Parathyroid adenoma (tissue), 2 donors: Measurements from ENCODE around the gene GLIS1.

Source experiments
- H2AFZ ChIP-seq: fragments of 300-600 bp; sonication (generic); one replicate; pipeline ENCODE4 v1.7.0; 2017; ENCODE audit warnings: antibody characterized with exemption, mild to moderate bottlenecking
- H3K27ac ChIP-seq: fragments of 300-600 bp; sonication (generic); one replicate; pipeline ENCODE4 v1.7.0; 2017
- H3K27me3 ChIP-seq: fragments of 300-600 bp; sonication (generic); one replicate; pipeline ENCODE4 v1.7.0; 2017; ENCODE audit warnings: low read length; ENCODE audit not compliant: control insufficient read depth, insufficient read depth
- H3K36me3 ChIP-seq: fragments of 300-600 bp; sonication (generic); one replicate; pipeline ENCODE4 v1.7.0; 2017; ENCODE audit warnings: low read length; ENCODE audit not compliant: control insufficient read depth, insufficient read depth
- H3K4me1 ChIP-seq: fragments of 300-600 bp; sonication (generic); one replicate; pipeline ENCODE4 v1.7.0; 2017; ENCODE audit warnings: control low read depth
- H3K4me2 ChIP-seq: fragments of 300-600 bp; sonication (generic); one replicate; pipeline ENCODE4 v1.7.0; 2017; ENCODE audit warnings: low read length
- H3K4me3 ChIP-seq: fragments of 300-600 bp; sonication (generic); one replicate; pipeline ENCODE4 v1.7.0; 2017; ENCODE audit warnings: low read depth, low read length
- H3K79me2 ChIP-seq: fragments of 300-600 bp; sonication (generic); one replicate; pipeline ENCODE4 v1.7.0; 2017; ENCODE audit warnings: control low read depth
- H3K9ac ChIP-seq: fragments of 300-600 bp; sonication (generic); one replicate; pipeline ENCODE4 v1.7.0; 2017; ENCODE audit warnings: mild to moderate bottlenecking
- H3K9me3 ChIP-seq: fragments of 300-600 bp; sonication (generic); one replicate; pipeline ENCODE4 v1.7.0; 2017; ENCODE audit warnings: low read length; ENCODE audit not compliant: control insufficient read depth
- CTCF ChIP-seq: fragments of 300-600 bp; sonication (generic); IDR thresholded peaks from one replicate; pipeline ENCODE4 v1.7.0; 2017; ENCODE audit warnings: antibody characterized with exemption, mild to moderate bottlenecking
- donor health status: primary hyperparathyroidism.

The GLIS1 gene

GRCh38 chr1:53586765-53587164 lies 152.2 kb downstream of the GLIS1 start:
- Histone ChIP-seq H3K4me1 (no peaks in the 10 kb centered on the region), H3K9ac (no peak overlapping the region), H2AFZ (no peak overlapping the region), H3K27me3 (no peaks in the 10 kb centered on the region), H3K27ac (no peak overlapping the region), H3K36me3 (no peaks in the 10 kb centered on the region), H3K79me2 (no peaks in the 10 kb centered on the region), H3K9me3 (no peaks in the 10 kb centered on the region), H3K4me2 (no peak overlapping the region), H3K4me3 (no peak overlapping the region)
- no peak for TF ChIP-seq CTCF

- no peaks in the 10 kb centered on the region for H3K36me3 ChIP-seq
- no peaks in the 10 kb centered on the region for H3K4me1 ChIP-seq
- H3K9ac ChIP-seq = no peak overlapping the region
- no peak for TF ChIP-seq CTCF
- no peak overlapping the region for H2AFZ ChIP-seq
- no peak overlapping the region for H3K4me2 ChIP-seq
- H3K27me3 ChIP-seq = no peaks in the 10 kb centered on the region
- H3K4me3 ChIP-seq = no peak overlapping the region
- H3K9me3 ChIP-seq = no peaks in the 10 kb centered on the region
- no peaks in the 10 kb centered on the region for H3K79me2 ChIP-seq
- H3K27ac ChIP-seq = no peak overlapping the region
These were observed 153.4 kb downstream of the GLIS1 start for GRCh38 chr1:53585565-53585964.

DNA sequence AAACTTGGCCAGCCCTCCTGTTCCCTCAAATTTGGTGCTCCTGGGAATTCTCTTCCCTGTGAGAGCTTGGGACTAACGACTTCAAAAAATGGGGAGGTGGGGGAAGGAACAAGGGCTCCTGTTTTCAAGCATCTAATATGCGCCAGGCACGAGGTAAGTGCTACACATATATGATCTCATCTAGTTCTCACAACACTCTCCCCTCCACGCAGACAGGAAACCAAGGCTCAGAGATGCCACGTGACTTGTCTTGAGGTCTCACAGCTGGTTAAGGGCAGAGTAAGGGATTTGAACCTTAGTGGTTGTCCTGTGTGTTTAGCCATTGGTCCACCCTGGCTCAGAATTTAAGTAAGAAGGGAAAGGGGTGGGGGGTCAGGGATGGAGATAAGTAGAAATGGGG lies 153.8 kb downstream of the GLIS1 start:
- Histone ChIP-seq H3K4me3 (no peak overlapping the region), H3K4me2 (no peak overlapping the region), H3K27me3 (no peaks in the 10 kb centered on the region), H3K4me1 (no peaks in the 10 kb centered on the region), H3K79me2 (no peaks in the 10 kb centered on the region), H3K9ac (no peak overlapping the region), H3K9me3 (no peaks in the 10 kb centered on the region), H3K27ac (no peak overlapping the region), H2AFZ (no peak overlapping the region), H3K36me3 (no peaks in the 10 kb centered on the region)
- TF ChIP-seq CTCF = no peak

DNA sequence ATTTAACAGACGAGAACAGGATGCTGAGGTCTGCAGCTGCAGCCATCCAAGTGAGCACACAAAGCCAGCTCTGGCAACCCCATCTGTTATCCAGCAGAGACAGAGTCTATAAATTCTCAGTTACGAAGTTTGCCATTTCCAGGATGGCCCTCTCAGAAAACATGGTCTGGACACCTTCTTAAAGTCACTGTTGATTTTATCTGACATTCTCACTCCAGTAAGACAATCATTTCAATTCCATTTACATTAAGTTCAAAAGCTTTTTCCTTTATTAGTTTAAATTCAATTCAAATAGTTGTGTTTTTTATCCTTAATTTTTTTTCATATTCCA lies 154.2 kb downstream of the GLIS1 start:
- Histone ChIP-seq H3K27ac (no peak overlapping the region), H3K4me2 (no peak overlapping the region), H3K9ac (no peak overlapping the region), H3K27me3 (no peaks in the 10 kb centered on the region), H3K4me1 (no peaks in the 10 kb centered on the region), H3K36me3 (no peaks in the 10 kb centered on the region), H3K4me3 (no peak overlapping the region), H2AFZ (no peak overlapping the region), H3K9me3 (no peaks in the 10 kb centered on the region), H3K79me2 (no peaks in the 10 kb centered on the region)
- TF ChIP-seq CTCF = no peak

DNA sequence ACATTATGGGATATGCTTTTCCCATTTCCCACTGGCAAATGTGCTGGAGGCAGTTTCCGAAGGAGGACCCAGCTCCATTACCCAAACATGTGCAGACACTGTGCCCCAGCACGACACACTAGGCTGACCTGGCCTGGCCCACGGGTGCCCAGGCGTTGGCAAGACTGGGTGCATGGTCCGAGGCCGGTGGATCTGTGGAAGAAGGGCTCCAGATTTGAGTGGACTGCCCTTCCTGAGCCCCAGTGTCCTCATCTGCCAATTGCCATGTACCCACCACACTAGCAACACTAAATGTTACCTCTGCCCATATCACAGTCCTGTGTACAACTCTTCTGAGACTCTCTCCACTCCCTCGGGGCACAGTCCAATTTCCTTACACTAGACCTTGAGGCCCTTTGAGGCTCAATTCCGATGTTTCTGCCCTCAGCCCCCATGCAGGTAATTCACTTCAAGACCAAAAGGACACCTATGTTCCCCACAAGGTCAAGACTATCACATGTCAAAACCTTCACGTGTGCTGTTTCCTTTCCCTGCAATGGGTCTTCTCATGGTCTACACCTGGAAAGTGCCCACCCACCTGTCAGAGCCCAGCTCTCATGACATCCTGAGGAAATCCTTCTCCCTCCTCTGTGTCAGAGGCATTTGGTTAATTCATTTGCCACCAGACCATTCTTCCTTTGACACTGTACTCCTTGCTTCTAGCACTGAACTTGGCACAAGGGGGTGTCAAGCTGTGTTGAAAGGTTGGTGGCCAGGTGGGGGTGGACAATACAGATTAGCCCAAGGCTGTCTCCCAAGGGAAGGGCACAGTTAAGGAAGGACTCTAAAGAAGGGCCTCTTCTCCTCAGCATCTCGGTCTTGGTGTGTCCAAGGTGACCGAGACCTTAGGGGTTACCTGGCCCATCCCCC lies 154.8 kb downstream of the GLIS1 start:
- TF ChIP-seq CTCF = no peak
- Histone ChIP-seq H2AFZ (no peak overlapping the region), H3K9me3 (no peaks in the 10 kb centered on the region), H3K27ac (no peak overlapping the region), H3K79me2 (no peaks in the 10 kb centered on the region), H3K27me3 (no peaks in the 10 kb centered on the region), H3K4me3 (no peak overlapping the region), H3K9ac (no peak overlapping the region), H3K36me3 (no peaks in the 10 kb centered on the region), H3K4me1 (no peaks in the 10 kb centered on the region), H3K4me2 (no peak overlapping the region)
